HCT116 (cell line): ENCODE data around the gene KXD1. TPM values are rescaled to one million over a fixed set of nuclear protein-coding genes. Genes with fewer than 3 reads are reported as not detected.

ENCODE experiments used
- ATAC-seq: fragments of 200-7000 bp; cut with Tn5 transposase; 2 replicates; pipeline ENCODE4 v1.9.1; 2020; ENCODE audit warnings: mild to moderate bottlenecking, moderate library complexity
- BruUV-seq: library from RNA; stranded (reverse); fragments of 400-500 nt; replicated peaks from 2 replicates; lab custom pipeline; 2021; lab: Mats Ljungman, UMichigan
- CTCF ChIA-PET: fragments of 300-600 bp; sonication (Branson Sonifier 250); formaldehyde crosslinking; loops from one replicate; lab custom pipeline; 2021; ENCODE audit warnings: antibody characterized with exemption; lab: Charles Lee
- POLR2A ChIA-PET: fragments of 300-600, 350-600 bp; sonication (Branson Sonifier 250); formaldehyde crosslinking; loops from one replicate; lab custom pipeline; 2021; ENCODE audit warnings: antibody characterized with exemption; lab: Charles Lee
- RAD21 ChIA-PET, 2 experiments: fragments of 300-600 bp; sonication (Branson Sonifier 250); formaldehyde crosslinking; loops; one replicate each; lab custom pipeline; 2023; ENCODE audit warnings: low total read pairs in 2 of 2; ENCODE audit not compliant: uncharacterized antibody in 2 of 2, unreplicated experiment in 2 of 2, low non-redundant PET in 1 of 2; lab: Charles Lee
- DNase-seq: peaks from one replicate; pipeline ENCODE4 v3.0.0-alpha.2; 2010; ENCODE audit warnings: low read depth, low spot score
- H2AFZ ChIP-seq: fragments of 200-600 bp; shearing (Covaris generic), sonication (generic); 2 replicates; pipeline ENCODE4 v1.6.1; 2017; ENCODE audit warnings: low read depth, mixed run types, mixed read lengths, antibody characterized with exemption, low read length; ENCODE audit not compliant: poor library complexity, severe bottlenecking
- H3K27ac ChIP-seq: 2 replicates; pipeline ENCODE4 v1.5.1; 2012; ENCODE audit warnings: low read depth, low read length
- H3K27me3 ChIP-seq: fragments of 200-600 bp; sonication (generic); 2 replicates; pipeline ENCODE4 v1.6.1; 2016; ENCODE audit warnings: mixed run types, low read length, mixed read lengths; ENCODE audit not compliant: insufficient read depth
- H3K36me3 ChIP-seq, 2 experiments: fragments of 200-500 bp in 1 of 2; fragments of 200-600 bp in 1 of 2; sonication (Bioruptor generic) in 1 of 2; sonication (generic) in 1 of 2; 2 replicates each; pipeline versions ENCODE4 v1.5.1 to v1.6.1; 2014 to 2016; ENCODE audit warnings: low read length in 2 of 2, inconsistent platforms in 1 of 2, mixed read lengths in 1 of 2, mixed run types in 1 of 2; ENCODE audit not compliant: insufficient read depth in 2 of 2, control insufficient read depth in 1 of 2
- H3K4me1 ChIP-seq, 2 experiments: fragments of 200-600 bp in 1 of 2; sonication (generic) in 1 of 2; 2 replicates each; pipeline versions ENCODE4 v1.5.1 to v1.6.1; 2012 to 2017; ENCODE audit warnings: low read length in 2 of 2, inconsistent platforms in 1 of 2, mild to moderate bottlenecking in 1 of 2, mixed read lengths in 1 of 2, mixed run types in 1 of 2, moderate library complexity in 1 of 2; ENCODE audit not compliant: insufficient read depth in 2 of 2, control insufficient read depth in 1 of 2
- H3K4me2 ChIP-seq: fragments of 200-600 bp; sonication (generic); 2 replicates; pipeline ENCODE4 v1.6.1; 2017; ENCODE audit warnings: mixed run types, low read length, mixed read lengths
- H3K4me3 ChIP-seq, 2 experiments: fragments of 200-600 bp in 1 of 2; sonication (generic) in 1 of 2; replicated peaks in 1 of 2; 2 replicates each; pipeline ENCODE4 v1.5.1; 2011 to 2016; ENCODE audit warnings: low read length in 2 of 2, control low read depth in 1 of 2, low read depth in 1 of 2, mild to moderate bottlenecking in 1 of 2, mixed read lengths in 1 of 2, mixed run types in 1 of 2
- H3K79me2 ChIP-seq: fragments of 200-600 bp; sonication (generic); 2 replicates; pipeline ENCODE4 v1.6.1; 2017; ENCODE audit warnings: mild to moderate bottlenecking, mixed run types, low read length, moderate library complexity, mixed read lengths; ENCODE audit not compliant: insufficient read depth
- H3K9ac ChIP-seq: fragments of 200-600 bp; sonication (generic); 2 replicates; pipeline ENCODE4 v1.6.1; 2016; ENCODE audit warnings: low read length, mixed read lengths
- H3K9me2 ChIP-seq: fragments of 200-600 bp; sonication (generic), shearing (Covaris generic); 2 replicates; pipeline ENCODE4 v1.6.1; 2017; ENCODE audit warnings: mixed run types, mild to moderate bottlenecking, moderate library complexity; ENCODE audit not compliant: insufficient read depth
- H3K9me3 ChIP-seq, 2 experiments: fragments of 200-500 bp in 1 of 2; fragments of 200-600 bp in 1 of 2; sonication (Bioruptor generic) in 1 of 2; sonication (generic) in 1 of 2; 2 replicates each; pipeline ENCODE4 v1.6.1; 2014 to 2017; ENCODE audit warnings: low read length in 2 of 2, mixed read lengths in 2 of 2, inconsistent platforms in 1 of 2, low read depth in 1 of 2, mild to moderate bottlenecking in 1 of 2, mixed run types in 1 of 2, moderate library complexity in 1 of 2; ENCODE audit not compliant: control insufficient read depth in 1 of 2, insufficient read depth in 1 of 2
- H4K20me1 ChIP-seq: fragments of 200-600 bp; sonication (generic), shearing (Covaris generic); 2 replicates; pipeline ENCODE4 v1.6.1; 2017; ENCODE audit warnings: mixed run types, mild to moderate bottlenecking, moderate library complexity; ENCODE audit not compliant: insufficient read depth
- CEBPB ChIP-seq: IDR thresholded peaks from 2 replicates; pipeline ENCODE4 v1.6.1; 2012; ENCODE audit warnings: low read depth
- ELF1 ChIP-seq: IDR thresholded peaks from 2 replicates; pipeline ENCODE4 v1.6.1; 2012; ENCODE audit warnings: low read depth, borderline replicate concordance
- EZH2 ChIP-seq: fragments of 200-600 bp; sonication (generic); IDR thresholded peaks from 2 replicates; pipeline ENCODE4 v1.6.1; 2017; ENCODE audit warnings: antibody characterized with exemption, mixed run types
- EZH2phosphoT487 ChIP-seq: fragments of 200-600 bp; IDR thresholded peaks from 2 replicates; pipeline ENCODE4 v1.6.1; 2018; ENCODE audit warnings: antibody characterized with exemption, borderline replicate concordance
- FOSL1 ChIP-seq: IDR thresholded peaks from 2 replicates; pipeline ENCODE4 v1.6.1; 2012; ENCODE audit warnings: low read depth
- JUND ChIP-seq: IDR thresholded peaks from 2 replicates; pipeline ENCODE4 v1.6.1; 2012
- POLR2A ChIP-seq: IDR thresholded peaks from 2 replicates; pipeline ENCODE4 v1.7.0; 2011; ENCODE audit warnings: borderline replicate concordance; ENCODE audit not compliant: insufficient read depth, insufficient read length; ENCODE audit errors: extremely low read depth
- POLR2AphosphoS5 ChIP-seq: IDR thresholded peaks from 2 replicates; pipeline ENCODE4 v1.6.1; 2011; ENCODE audit warnings: mild to moderate bottlenecking, low read depth, low read length, moderate library complexity
- SIN3A ChIP-seq: IDR thresholded peaks from 2 replicates; pipeline ENCODE4 v1.6.1; 2012; ENCODE audit warnings: low read depth
- SRF ChIP-seq: IDR thresholded peaks from 2 replicates; pipeline ENCODE4 v1.6.1; 2012; ENCODE audit warnings: low read depth
- TCF7L2 ChIP-seq: IDR thresholded peaks from 2 replicates; pipeline ENCODE4 v1.7.0; 2011; ENCODE audit warnings: borderline replicate concordance, inconsistent platforms; ENCODE audit not compliant: insufficient read depth, insufficient read length; ENCODE audit errors: extremely low read depth
- YY1 ChIP-seq: IDR thresholded peaks from 2 replicates; pipeline ENCODE4 v1.6.1; 2011; ENCODE audit warnings: low read length, low read depth, moderate library complexity, mild to moderate bottlenecking; ENCODE audit not compliant: insufficient replicate concordance; ENCODE audit errors: extremely low read depth
- ZFX ChIP-seq: fragments of 450-650 bp; IDR thresholded peaks from 2 replicates; pipeline ENCODE4 v1.6.1; 2017
- ZNF274 ChIP-seq: fragments of 200-500 bp; sonication (Bioruptor generic); IDR thresholded peaks from 2 replicates; pipeline ENCODE4 v1.6.1; 2014; ENCODE audit warnings: mild to moderate bottlenecking, low read depth, low read length, inconsistent platforms
- intact Hi-C: fragments of 100-400 bp; cut with micrococcal nuclease; formaldehyde crosslinking; loops from 2 replicates; pipeline ENCODE4 v1.10.0; 2022
- total RNA-seq: library from RNA; stranded (reverse); gene quantifications from one replicate; pipeline ENCODE4 v1.2.1, GENCODE V29; 2021; ENCODE audit not compliant: unreplicated experiment
- TF ChIP-seq, protein P1 (sequence below): IDR thresholded peaks from 2 replicates; pipeline ENCODE4 v1.6.1; 2012; ENCODE audit warnings: low read depth
- TF ChIP-seq, protein P2 (sequence below), 3 experiments: fragments of 200-600 bp in 1 of 3; sonication (generic) in 1 of 3; IDR thresholded peaks in 2 of 3; conservative IDR thresholded peaks in 1 of 3; 2 replicates each; pipeline ENCODE4 v1.5.1; 2012 to 2017; ENCODE audit warnings: low read depth in 2 of 3, low read length in 2 of 3, antibody characterized with exemption in 1 of 3, borderline replicate concordance in 1 of 3, control low read depth in 1 of 3, mild to moderate bottlenecking in 1 of 3, mixed read lengths in 1 of 3, mixed run types in 1 of 3, moderate library complexity in 1 of 3; ENCODE audit not compliant: insufficient read depth in 1 of 3
- TF ChIP-seq, protein P3 (sequence below): IDR thresholded peaks from 2 replicates; pipeline ENCODE4 v1.6.1; 2012
- TF ChIP-seq, protein P4 (sequence below): IDR thresholded peaks from 2 replicates; pipeline ENCODE4 v1.6.1; 2011; ENCODE audit warnings: mild to moderate bottlenecking, low read length, moderate library complexity; ENCODE audit not compliant: insufficient replicate concordance; ENCODE audit errors: extremely low read depth

KXD1 gene
- total RNA-seq, 1 experiment from 2014 or later = 139 TPM

DNA sequence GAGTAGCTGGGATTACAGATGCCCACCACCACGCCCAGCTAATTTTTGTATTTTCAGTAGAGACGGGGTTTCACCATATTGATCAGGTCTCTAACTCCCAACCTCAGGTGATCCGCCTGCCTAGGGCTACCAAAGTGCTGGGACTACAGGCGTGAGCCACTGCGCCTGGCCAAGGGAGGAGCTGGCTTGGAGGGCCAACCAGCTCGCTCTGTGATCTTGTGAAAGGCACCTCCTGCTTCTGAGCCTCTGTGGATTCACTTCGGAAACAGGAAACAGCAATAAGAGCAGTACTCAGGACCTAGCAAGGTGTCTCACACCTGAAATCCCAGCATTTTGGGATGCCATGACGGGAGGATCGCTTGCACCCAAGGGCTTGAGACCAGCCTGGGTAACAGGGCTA is 33.8 kb upstream of the KXD1 start:
- no peaks in the 10 kb centered on the region for H3K27me3 ChIP-seq
- no peak overlapping the region for H3K27ac ChIP-seq
- TF ChIP-seq ZNF274 (no peak), ELF1 (no peak), FOSL1 (no peak), EZH2phosphoT487 (no peak), CEBPB (no peak), YY1 (no peak), JUND (no peak), POLR2A (no peak), SIN3A (no peak), EZH2 (no peak), SRF (no peak), POLR2AphosphoS5 (no peak), ZFX (no peak), TCF7L2 (no peak)
- TF ChIP-seq, protein P1, sequence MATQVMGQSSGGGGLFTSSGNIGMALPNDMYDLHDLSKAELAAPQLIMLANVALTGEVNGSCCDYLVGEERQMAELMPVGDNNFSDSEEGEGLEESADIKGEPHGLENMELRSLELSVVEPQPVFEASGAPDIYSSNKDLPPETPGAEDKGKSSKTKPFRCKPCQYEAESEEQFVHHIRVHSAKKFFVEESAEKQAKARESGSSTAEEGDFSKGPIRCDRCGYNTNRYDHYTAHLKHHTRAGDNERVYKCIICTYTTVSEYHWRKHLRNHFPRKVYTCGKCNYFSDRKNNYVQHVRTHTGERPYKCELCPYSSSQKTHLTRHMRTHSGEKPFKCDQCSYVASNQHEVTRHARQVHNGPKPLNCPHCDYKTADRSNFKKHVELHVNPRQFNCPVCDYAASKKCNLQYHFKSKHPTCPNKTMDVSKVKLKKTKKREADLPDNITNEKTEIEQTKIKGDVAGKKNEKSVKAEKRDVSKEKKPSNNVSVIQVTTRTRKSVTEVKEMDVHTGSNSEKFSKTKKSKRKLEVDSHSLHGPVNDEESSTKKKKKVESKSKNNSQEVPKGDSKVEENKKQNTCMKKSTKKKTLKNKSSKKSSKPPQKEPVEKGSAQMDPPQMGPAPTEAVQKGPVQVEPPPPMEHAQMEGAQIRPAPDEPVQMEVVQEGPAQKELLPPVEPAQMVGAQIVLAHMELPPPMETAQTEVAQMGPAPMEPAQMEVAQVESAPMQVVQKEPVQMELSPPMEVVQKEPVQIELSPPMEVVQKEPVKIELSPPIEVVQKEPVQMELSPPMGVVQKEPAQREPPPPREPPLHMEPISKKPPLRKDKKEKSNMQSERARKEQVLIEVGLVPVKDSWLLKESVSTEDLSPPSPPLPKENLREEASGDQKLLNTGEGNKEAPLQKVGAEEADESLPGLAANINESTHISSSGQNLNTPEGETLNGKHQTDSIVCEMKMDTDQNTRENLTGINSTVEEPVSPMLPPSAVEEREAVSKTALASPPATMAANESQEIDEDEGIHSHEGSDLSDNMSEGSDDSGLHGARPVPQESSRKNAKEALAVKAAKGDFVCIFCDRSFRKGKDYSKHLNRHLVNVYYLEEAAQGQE = no peak
- TF ChIP-seq, protein P2, sequence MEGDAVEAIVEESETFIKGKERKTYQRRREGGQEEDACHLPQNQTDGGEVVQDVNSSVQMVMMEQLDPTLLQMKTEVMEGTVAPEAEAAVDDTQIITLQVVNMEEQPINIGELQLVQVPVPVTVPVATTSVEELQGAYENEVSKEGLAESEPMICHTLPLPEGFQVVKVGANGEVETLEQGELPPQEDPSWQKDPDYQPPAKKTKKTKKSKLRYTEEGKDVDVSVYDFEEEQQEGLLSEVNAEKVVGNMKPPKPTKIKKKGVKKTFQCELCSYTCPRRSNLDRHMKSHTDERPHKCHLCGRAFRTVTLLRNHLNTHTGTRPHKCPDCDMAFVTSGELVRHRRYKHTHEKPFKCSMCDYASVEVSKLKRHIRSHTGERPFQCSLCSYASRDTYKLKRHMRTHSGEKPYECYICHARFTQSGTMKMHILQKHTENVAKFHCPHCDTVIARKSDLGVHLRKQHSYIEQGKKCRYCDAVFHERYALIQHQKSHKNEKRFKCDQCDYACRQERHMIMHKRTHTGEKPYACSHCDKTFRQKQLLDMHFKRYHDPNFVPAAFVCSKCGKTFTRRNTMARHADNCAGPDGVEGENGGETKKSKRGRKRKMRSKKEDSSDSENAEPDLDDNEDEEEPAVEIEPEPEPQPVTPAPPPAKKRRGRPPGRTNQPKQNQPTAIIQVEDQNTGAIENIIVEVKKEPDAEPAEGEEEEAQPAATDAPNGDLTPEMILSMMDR (IDR thresholded peaks at IDR 0.05 in 2 of 3, conservative IDR thresholded peaks at IDR 0.05 in 1 of 3; ENCODE audit: borderline replicate concordance in 1 of 3, insufficient read depth in 1 of 3, low read depth in 2 of 3, low read length in 2 of 3) = no peak
- TF ChIP-seq, protein P3, sequence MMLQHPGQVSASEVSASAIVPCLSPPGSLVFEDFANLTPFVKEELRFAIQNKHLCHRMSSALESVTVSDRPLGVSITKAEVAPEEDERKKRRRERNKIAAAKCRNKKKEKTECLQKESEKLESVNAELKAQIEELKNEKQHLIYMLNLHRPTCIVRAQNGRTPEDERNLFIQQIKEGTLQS = no peak
- TF ChIP-seq, protein P4, sequence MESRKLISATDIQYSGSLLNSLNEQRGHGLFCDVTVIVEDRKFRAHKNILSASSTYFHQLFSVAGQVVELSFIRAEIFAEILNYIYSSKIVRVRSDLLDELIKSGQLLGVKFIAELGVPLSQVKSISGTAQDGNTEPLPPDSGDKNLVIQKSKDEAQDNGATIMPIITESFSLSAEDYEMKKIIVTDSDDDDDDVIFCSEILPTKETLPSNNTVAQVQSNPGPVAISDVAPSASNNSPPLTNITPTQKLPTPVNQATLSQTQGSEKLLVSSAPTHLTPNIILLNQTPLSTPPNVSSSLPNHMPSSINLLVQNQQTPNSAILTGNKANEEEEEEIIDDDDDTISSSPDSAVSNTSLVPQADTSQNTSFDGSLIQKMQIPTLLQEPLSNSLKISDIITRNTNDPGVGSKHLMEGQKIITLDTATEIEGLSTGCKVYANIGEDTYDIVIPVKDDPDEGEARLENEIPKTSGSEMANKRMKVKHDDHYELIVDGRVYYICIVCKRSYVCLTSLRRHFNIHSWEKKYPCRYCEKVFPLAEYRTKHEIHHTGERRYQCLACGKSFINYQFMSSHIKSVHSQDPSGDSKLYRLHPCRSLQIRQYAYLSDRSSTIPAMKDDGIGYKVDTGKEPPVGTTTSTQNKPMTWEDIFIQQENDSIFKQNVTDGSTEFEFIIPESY = no peak
- H3K79me2 ChIP-seq = peaks cover 28% of the 10 kb centered on the region
- no peak for ATAC-seq
- H3K9me3 ChIP-seq = no peaks in the 10 kb centered on the region
- no peak overlapping the region for H3K4me3 ChIP-seq
- no TSS peak for BruUV-seq
- H3K9ac ChIP-seq = no peak overlapping the region
- POLR2A ChIA-PET = interaction anchor here (1.9 kb wide), 1 partner anchor 10 kb away, joined by 5 read pairs; no protein-coding TSS in a partner anchor
- peaks cover 13 to 33% of the 10 kb centered on the region in 2 experiments for H3K4me1 ChIP-seq
- DNase-seq = no peak
- intact Hi-C loops = loop anchor here (2.0 kb wide), 1 partner anchor 113 kb away; the partner anchor contains the start of gene KLHL26
- no peak overlapping the region for H3K4me2 ChIP-seq
- RAD21 ChIA-PET = no interaction called here
- CTCF ChIA-PET = interaction anchor here (0.8 kb wide), 1 partner anchor 65 kb away, joined by 4 read pairs; the partner anchor contains the start of gene REX1BD
- no peaks in the 10 kb centered on the region for H4K20me1 ChIP-seq
- no peaks in the 10 kb centered on the region; a peak in 1 of 4 replicates for H3K36me3 ChIP-seq
- H2AFZ ChIP-seq = no peak overlapping the region
- H3K9me2 ChIP-seq = no peaks in the 10 kb centered on the region
